ENCODE measurements around the gene CRHR1. TPM values are rescaled to one million over a fixed set of nuclear protein-coding genes. Genes with fewer than 3 reads are reported as not detected.

CRHR1 gene
- total and polyA plus RNA-seq, 10 of the 15 experiments (the other 5 are each of a cell fraction or from before 2014, with no cell fraction given) = 0.08 TPM; not detected in 9

- H3K4me3 ChIP-seq = no peak overlapping the region
- H4K20me1 ChIP-seq (ENCODE audit: control insufficient read depth, insufficient read depth) = no peaks in the 10 kb centered on the region; the same call in 1 of the 2 replicates
- WGBS (ENCODE audit: insufficient coverage, insufficient replicate concordance, low lambda C conversion rate, missing lambda C conversion rate) = 27% methylated on average over 11 of the region's 13 CpGs
- in situ Hi-C loops (cut with MboI) = loop anchor here (25.0 kb wide), 1 partner anchor 413 kb away; no protein-coding TSS in a partner anchor
- ChIA-PET POLR2A (no interaction called here), CTCF (interaction anchor here (3.2 kb wide), 1 partner anchor 185 kb away, joined by 12 read pairs; no protein-coding TSS in a partner anchor), RAD21 (ENCODE audit: unreplicated experiment) (no interaction called here), SMC1A (ENCODE audit: uncharacterized antibody, unreplicated experiment) (no interaction called here)
- FAIRE-seq = no peak
- no TSS peak for BruUV-seq (replicated peaks)
- intact Hi-C loops (cut with micrococcal nuclease; ENCODE audit: unreplicated experiment) = no loop called here
- ATAC-seq = no peak
- no peak overlapping the region for H2AFZ ChIP-seq (ENCODE audit: control insufficient read depth, low read depth, low read length)
- no peak overlapping the region for H3K9ac ChIP-seq (ENCODE audit: control insufficient read depth, insufficient read depth, low read length)
- TF ChIP-seq GATAD2B (conservative IDR thresholded peaks at IDR 0.05; ENCODE audit: low read depth) = no peak
- no peak for TF ChIP-seq IRF4 (IDR thresholded peaks at IDR 0.05; ENCODE audit: low read depth, low read length)
- no peak for TF ChIP-seq PKNOX1 (IDR thresholded peaks at IDR 0.05)
- no peak for TF ChIP-seq NFIC (IDR thresholded peaks at IDR 0.05; ENCODE audit: low read depth, low read length)
- no peak for TF ChIP-seq RBBP5 (conservative IDR thresholded peaks at IDR 0.05)
- no peak for TF ChIP-seq WRNIP1 (IDR thresholded peaks at IDR 0.05; ENCODE audit: borderline replicate concordance, low read depth, low read length)
- TF ChIP-seq BCL11A (IDR thresholded peaks at IDR 0.05; ENCODE audit: low read depth, low read length) = no peak
- TF ChIP-seq, protein P1, sequence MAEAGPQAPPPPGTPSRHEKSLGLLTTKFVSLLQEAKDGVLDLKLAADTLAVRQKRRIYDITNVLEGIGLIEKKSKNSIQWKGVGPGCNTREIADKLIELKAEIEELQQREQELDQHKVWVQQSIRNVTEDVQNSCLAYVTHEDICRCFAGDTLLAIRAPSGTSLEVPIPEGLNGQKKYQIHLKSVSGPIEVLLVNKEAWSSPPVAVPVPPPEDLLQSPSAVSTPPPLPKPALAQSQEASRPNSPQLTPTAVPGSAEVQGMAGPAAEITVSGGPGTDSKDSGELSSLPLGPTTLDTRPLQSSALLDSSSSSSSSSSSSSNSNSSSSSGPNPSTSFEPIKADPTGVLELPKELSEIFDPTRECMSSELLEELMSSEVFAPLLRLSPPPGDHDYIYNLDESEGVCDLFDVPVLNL (IDR thresholded peaks at IDR 0.05; ENCODE audit: low read depth, low read length) = no peak
- no peak for TF ChIP-seq FOXK2 (IDR thresholded peaks at IDR 0.05)
- H3K27me3 ChIP-seq (replicated peaks in 1 of 2; ENCODE audit: control insufficient read depth in 2 of 2, insufficient read depth in 2 of 2, low read length in 1 of 2) = peaks cover 0 to 3% of the 10 kb centered on the region in 2 experiments; a peak in 2 of 4 replicates
- no peak overlapping the region for H3K27ac ChIP-seq (ENCODE audit: control insufficient read depth, insufficient read depth)
- H3K9me3 ChIP-seq (replicated peaks; ENCODE audit: control insufficient read depth, insufficient read depth, low read length) = no peaks in the 10 kb centered on the region
- DNase-seq (ENCODE audit: low read depth, low spot score) = no peak
- H3K4me2 ChIP-seq (ENCODE audit: control insufficient read depth, insufficient read depth) = no peak overlapping the region
- no peaks in the 10 kb centered on the region for H3K79me2 ChIP-seq (ENCODE audit: control insufficient read depth, insufficient read depth, low read length)
- no peaks in the 10 kb centered on the region for H3K36me3 ChIP-seq (ENCODE audit: control insufficient read depth in 2 of 2, insufficient read depth in 2 of 2, low read length in 1 of 2)
- H3K4me1 ChIP-seq (ENCODE audit: control insufficient read depth, insufficient read depth, low read length) = no peaks in the 10 kb centered on the region
These were observed 40.9 kb downstream of the CRHR1 start for GRCh38 chr17:45824901-45825492.

All from GM12878 (cell line).